ENCODE measurements around the gene RIGI.
"Not testable (repeated sequence)": the region's sequence is repeated elsewhere in the genome, so short reads cannot be mapped to it uniquely, and the experiment has no call there.

The RIGI gene

GRCh38 chr9:32526041-32526706, at the start of gene RIGI:
RIGI (minus strand) TSS chr9:32526196; CDS start chr9:32526166, 30 bp downstream.
- peak; percentile 77 to 84 for DNase-seq

DNA sequence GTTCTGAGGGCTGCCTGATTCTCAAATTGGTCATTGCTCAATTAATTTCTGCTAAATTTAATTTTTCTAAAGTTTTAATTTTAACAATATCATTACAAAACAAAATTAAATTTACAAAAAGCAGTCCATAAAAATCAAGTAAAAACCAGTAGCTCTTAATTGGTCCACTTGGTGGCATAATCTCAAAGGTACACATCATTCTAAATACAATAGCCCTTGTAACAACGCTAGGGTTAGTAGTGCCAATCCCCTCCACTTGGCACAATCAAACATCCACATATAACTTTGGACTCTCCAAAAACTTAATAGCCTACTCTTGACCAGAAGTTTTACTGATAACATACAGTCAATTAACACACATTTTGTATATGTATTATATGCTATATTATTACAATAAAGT, 48.9 kb upstream of the RIGI start:
- no peak for DNase-seq

DNA sequence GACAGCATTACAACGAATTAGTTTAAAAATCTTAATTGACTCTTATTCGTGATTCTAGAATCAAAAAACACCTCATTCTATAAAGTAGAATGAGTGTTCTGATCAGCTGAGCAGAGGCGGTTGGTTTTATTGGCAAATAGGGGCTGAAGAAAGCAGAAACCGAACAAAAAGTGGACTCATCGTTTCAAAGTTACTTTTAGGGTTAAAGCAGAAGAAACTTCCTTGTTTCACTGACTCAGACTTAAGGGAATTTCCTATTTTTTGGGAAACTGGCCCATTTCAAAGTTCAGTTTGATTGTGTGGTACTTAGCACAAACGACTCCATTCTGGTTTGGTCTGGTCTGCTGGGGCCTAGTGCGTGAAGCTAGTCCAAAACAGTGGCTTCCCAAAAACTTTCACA, 47.8 kb upstream of the RIGI start:
- no peak for DNase-seq

DNA sequence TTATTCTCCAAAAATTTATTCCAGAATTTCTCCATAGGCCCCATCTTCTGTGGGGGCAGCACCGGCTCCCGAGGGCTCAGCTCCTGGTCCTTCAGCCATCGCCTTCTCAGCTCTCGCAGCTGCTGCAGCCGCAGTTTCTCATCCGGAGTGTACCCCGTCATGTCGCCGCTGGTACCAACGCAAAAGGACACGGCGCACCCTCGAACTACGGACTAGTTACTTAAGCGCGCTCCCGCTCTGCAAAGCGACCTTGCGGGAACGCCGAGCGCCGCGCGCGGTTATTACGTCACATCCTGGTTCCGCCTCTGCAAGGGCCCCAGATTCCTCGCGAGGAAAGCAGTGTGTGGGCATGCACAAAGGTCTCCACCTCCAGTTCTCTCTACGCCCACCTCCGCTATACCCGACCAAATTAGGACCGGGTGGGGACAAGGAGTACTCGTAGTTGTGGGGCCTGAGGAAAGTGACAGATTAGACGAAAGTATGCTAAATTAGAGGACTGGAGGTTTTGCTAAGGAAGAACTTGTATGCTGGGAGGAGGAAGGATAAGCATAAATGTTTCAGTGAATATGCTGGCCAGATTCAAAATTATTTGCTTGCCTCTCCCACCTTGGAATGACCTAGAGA, 47.0 kb upstream of the RIGI start, which contains the start of gene NDUFB6:
NDUFB6 (minus strand) TSS at position 260 of the 624 bp plus-strand sequence; CDS start at position 161, 99 bp downstream.
- DNase-seq = peak; percentile 95 to 96

DNA sequence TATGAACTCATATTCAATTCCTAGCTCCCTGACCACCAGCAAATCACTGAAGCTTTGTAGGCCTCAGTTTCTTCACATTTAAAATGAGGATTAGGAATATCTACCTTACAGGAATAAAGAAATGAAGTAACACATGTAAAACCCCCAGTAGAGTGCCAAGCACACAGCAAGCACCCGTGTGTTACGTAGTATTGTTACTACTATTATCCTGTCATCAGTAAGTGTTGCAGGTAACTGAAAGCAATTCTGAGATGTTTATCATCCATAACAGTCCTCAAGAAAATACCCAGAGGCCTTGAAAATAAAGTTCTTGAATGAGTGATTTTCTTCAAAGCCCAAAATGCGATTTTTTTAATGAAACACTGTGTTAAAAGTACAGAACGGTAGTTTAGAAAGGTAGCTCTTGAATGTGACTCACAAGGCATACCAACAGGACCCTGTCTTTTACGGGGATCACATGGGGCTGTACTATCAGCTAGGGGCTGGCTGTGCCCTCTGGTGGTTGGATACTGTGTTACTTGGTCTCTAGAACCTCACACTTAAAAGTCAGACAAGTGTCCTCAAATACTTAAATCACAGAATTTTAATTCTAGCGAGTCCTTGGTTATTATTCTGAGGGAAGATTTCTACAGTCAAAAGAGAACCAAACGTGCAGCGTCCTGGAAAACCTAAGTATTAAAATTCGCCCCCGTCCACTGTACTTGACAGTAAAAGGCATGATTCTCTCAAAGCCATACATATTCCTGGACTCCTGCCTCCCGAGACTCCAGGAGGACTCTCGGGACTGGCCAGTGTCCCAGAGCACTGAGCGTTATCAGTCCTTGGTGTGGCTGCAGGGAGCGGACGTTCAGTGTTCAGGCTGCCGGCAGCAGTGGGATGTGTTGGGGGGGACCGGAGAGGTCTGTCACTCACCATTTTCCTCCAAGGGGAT, 46.2 kb upstream of the RIGI start:
- peak; percentile 58 to 78 for DNase-seq

DNA sequence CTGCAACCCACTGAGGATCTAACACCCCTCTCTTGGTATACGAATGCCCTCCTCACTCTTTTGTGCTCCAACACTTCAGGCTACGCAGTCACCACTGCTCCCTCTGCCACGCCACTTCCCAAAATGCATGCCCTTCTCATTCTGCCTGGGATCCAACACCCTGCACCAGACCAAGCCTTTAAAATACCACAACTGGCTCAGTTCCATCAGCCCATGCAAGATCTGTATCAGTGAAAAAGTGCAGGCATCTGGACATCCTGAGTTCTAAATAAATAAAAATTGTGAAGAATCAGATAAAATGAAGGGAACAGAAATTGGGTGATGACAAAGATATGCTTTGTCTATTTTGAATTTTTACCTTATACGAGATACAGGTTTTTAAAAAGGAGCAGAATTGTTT, 44.3 kb upstream of the RIGI start:
- DNase-seq = no peak

DNA sequence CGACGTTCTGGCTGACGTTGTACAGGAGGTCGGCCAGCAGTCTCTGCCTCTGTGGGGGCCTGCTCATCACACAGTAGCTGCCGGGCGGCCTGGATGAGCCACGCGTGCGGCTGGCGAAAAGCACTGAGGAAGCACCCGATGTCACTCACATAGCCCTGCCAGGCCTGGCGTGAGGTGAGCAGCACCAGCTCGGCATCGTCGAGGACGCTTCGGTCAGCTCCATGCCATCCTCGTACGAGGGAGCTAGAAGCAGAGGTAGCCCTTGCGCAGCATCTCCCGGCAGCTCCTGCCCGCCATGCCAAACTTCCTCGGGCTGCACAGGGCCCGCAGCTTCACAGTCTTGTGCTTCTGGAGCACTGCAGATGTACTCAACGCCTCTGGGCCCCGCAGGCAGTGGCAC, 40.8 kb upstream of the RIGI start:
- no peak for DNase-seq

GRCh38 chr9:32565967-32566366, 40.0 kb upstream of the RIGI start:
- DNase-seq = no peak

GRCh38 chr9:32558408-32558934, 32.5 kb upstream of the RIGI start:
- no peak for DNase-seq

DNA sequence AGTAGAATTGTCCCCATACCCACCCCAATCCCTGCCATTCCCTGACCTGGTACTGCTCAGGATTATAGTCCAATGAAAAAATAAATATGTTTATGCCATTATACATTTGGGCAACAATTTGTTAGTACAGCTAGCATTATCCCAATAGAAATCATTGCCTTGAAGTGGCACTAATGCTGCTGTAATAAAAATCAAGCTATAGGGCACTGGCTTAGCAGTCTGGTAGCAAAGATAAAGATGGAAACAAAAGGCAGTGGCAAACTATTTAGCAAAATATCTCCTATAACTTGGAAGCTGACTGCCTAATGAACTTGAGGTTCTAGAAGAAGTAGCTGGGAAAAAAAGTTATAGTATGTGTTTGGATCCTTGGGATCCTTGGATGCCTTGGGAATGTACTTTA, 28.6 kb upstream of the RIGI start:
- DNase-seq = no peak

GRCh38 chr9:32554107-32554506, 28.1 kb upstream of the RIGI start:
- DNase-seq = no peak

GRCh38 chr9:32552172-32552872, 26.3 kb upstream of the RIGI start, which contains the start of the genes SMIM27 and TOPORS:
SMIM27 (plus strand) TSS chr9:32552327; CDS start chr9:32552435, 108 bp downstream.
TOPORS (minus strand) TSS chr9:32552586; CDS start chr9:32552436, 150 bp downstream.
- peak; percentile 88 to 92 for DNase-seq

GRCh38 chr9:32551276-32552051, 25.5 kb upstream of the RIGI start:
- peak; percentile 53 to 59 for DNase-seq

DNA sequence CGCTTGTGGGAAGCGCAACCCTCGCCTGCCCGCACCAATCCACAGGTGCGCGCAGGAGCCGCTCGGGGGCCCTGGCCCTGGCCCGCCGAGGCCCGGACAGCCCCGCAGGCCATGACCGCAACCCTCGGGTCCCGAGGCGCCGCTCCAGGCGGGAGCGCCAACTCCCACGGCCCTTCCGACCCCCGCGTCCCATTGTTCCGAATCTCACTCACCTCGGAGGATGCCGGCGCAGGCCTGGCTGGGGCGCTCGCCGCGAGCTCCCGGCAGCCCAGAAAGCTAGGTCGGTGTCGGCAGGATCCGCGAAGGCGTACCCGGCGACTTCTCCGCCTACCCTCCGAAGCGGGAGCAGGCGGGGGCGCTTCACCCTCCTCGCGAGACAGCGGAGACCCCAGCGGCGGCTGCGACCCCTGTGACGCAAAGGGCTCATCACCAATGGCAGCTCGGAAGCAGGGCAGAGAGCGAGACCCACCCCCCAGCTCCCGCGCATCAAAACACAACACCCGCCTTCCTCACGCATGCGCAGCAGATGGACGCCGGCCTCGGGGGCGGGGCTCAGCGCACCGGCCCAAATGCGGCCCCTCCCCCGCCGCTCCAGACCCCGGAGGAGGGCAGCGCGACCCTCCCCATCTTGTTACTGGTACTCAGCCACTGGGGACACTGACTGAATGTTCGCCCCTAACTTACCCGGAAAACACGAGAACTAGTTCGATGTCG, 24.7 kb upstream of the RIGI start:
- peak; percentile 91 to 92 for DNase-seq

DNA sequence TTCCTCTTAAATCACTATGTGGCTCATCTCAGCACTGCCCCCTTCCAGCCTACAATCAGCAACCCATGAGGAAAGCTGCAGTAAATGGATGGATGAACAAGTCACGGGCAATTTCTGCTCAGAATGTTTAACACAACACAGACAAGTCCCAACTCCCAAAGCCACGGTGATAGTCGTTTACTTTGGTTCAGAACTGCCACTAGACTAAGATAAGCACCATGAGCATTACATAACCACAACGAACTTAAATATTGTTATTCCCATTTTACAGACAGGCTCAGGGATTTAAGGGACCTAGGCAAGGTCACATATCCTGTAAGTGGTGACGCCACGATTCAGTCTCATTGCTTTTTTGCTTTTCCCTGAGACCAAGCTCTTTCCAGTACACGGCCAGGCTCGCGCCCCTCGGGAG, 24.2 kb upstream of the RIGI start:
- no peak for DNase-seq

- DNase-seq = not testable (repeated sequence)
Observed at GRCh38 chr9:32548213-32548612, 22.2 kb upstream of the RIGI start.

DNA sequence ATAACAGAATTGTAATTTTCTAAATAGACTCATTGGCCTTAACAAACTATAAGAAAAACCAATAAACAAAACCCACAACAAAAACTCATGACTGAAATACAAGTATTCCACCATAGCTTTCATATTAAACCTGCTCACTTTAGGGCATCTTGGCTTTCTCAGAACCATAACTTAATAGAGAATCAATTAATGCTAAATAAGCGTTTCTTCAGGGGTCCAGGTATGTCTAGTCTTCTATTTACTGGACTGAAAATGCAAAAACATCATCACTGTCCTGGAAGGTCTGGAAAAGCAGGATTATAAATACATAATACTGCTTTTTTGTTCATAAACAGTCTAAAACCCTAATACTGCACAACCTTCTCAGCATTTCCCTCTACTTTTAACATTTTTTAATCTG, 19.9 kb upstream of the RIGI start:
- DNase-seq = no peak

DNA sequence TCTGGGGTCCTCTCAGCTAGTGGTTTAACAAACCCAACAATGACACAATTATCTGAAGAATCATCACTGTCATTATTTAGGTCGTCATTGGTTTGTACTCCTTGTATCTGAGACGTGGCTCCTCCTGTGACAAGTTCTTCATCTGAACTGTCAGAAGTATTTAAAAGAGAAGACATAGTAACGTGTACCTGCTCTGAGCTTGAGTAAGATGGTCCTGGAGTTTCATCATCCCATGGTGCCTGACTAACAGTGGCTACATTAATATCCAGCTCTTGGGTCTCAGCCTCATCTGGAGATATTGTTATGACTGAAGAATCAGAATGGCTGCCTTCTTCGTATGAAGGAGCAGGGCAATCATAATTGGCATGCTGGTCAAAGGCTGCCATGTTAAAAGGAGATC, 17.1 kb upstream of the RIGI start:
- DNase-seq = no peak

DNA sequence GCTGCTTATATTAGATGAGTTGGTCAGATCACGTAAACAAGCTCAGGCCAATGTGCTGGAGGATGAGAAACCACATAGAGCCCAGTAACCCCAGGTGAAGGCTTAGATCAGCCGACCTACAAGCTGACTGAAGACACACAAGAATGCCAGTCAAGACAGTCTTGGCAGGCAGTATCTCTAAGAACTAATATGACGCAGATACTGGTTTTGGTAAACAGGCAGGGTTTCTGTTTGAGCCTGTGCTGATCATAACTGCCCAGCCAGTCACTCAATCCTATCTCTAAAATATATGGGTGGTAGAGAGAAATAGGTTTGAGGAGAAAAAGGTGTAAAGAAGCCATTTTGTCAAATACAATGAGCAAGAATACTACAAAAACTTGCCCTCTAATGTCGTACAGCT, 7.8 kb upstream of the RIGI start:
- no peak for DNase-seq

- no peak for DNase-seq
Observed at GRCh38 chr9:32533336-32533735, 7.3 kb upstream of the RIGI start.

DNA sequence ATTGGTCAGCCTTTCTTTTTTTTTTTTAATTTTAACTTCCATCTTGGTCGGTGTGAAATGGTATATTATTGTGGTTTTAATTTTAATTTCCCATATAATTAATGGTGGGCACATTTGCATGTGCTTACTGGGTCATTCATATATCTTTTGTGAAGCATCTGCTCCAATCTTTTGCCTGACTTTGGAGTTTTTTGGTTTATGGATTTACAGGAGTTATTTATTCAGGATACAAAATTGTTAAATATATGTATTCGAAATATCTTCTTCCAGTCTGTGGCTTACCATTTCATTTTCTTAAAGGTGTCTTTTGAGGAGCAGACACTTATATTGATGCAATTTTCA, 682 bp upstream of the RIGI start:
- DNase-seq = no peak

Data from activated CD4-positive, alpha-beta T cell treated with anti-CD3 and anti-CD28 coated beads, Interleukin-2, amount 50 U/mL, for 48 hours (primary cell).